Caki2 (cell line): ENCODE data around the gene GPM6B. TPM values are rescaled to one million over a fixed set of nuclear protein-coding genes. Genes with fewer than 3 reads are reported as not detected.
A peak's percentile ranks its signal among the peaks of the same experiment; 100 is the strongest.
"Not testable (repeated sequence)": the region's sequence is repeated elsewhere in the genome, so short reads cannot be mapped to it uniquely, and the experiment has no call there.

Experiments used
- DNase-seq: peaks from one replicate; pipeline ENCODE4 v3.0.0-alpha.2; 2015; ENCODE audit warnings: low read depth
- in situ Hi-C: cut with HindIII; loops from 2 replicates; pipeline ENCODE4 v1.10.0; 2016; ENCODE audit warnings: low sequenced_read_pairs, low pct_unique_long_range_greater_than_20kb, mixed read lengths
- total RNA-seq: library from RNA; depleted of rRNA; stranded (reverse); fragments of >200 nt; shearing (Covaris generic); gene quantifications from 2 replicates; pipeline ENCODE4 v1.2.3, GENCODE V29; 2014; ENCODE audit warnings: low replicate concordance; rRNA removed

Gene GPM6B
- total RNA-seq, 1 experiment from 2014 or later, result not detected

DNA sequence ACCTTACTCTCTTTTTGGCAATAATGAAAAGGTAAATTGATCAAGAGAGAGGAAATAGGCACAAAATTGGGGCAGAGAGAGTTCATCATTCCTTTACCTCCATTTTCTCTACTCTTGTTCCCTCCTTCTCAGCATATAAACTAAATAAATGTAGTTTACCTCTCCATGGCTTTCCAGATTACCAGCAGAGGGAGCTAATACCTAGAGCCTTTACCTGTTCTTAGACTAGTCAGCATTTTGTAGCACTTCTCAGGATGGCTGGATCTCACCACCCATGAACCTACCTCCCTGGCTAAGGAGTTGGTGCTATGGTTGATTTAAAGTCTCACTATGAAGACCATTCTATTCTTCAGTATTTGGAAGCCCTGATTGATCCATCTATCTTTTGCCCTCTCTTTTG, 66.7 kb downstream of the GPM6B start:
- DNase-seq, result peak; percentile 46
- in situ Hi-C loops, result no loop called here

- in situ Hi-C loops, result no loop called here
- DNase-seq, result no peak
These were observed 68.4 kb downstream of the GPM6B start for GRCh38 chrX:13748486-13748885.

- DNase-seq, result peak; percentile 25
- in situ Hi-C loops, result no loop called here
These were observed 69.1 kb downstream of the GPM6B start for GRCh38 chrX:13747836-13748235.

- in situ Hi-C loops, result no loop called here
- no peak for DNase-seq
These were observed 74.3 kb downstream of the GPM6B start for GRCh38 chrX:13742397-13743176.

DNA sequence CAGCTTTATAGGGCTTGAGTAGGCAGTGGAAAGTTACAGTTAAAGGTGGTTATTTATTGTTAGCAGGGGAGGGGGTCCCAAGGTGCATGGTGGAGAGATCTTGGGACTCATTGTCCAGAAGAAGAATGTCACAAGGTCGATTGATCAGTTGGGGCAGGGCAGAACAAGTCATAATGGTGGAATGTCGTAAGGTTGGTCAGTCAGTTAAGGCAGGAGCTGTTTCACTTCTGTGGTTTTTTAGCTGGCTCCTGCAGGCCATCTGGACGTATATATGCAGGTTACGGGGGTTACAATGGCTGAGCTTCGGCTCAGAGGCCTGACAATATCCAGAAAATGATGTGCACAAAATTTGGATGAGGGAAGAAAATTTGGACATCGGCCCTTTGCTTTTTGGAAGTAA, 75.2 kb downstream of the GPM6B start:
- in situ Hi-C loops, result no loop called here

DNA sequence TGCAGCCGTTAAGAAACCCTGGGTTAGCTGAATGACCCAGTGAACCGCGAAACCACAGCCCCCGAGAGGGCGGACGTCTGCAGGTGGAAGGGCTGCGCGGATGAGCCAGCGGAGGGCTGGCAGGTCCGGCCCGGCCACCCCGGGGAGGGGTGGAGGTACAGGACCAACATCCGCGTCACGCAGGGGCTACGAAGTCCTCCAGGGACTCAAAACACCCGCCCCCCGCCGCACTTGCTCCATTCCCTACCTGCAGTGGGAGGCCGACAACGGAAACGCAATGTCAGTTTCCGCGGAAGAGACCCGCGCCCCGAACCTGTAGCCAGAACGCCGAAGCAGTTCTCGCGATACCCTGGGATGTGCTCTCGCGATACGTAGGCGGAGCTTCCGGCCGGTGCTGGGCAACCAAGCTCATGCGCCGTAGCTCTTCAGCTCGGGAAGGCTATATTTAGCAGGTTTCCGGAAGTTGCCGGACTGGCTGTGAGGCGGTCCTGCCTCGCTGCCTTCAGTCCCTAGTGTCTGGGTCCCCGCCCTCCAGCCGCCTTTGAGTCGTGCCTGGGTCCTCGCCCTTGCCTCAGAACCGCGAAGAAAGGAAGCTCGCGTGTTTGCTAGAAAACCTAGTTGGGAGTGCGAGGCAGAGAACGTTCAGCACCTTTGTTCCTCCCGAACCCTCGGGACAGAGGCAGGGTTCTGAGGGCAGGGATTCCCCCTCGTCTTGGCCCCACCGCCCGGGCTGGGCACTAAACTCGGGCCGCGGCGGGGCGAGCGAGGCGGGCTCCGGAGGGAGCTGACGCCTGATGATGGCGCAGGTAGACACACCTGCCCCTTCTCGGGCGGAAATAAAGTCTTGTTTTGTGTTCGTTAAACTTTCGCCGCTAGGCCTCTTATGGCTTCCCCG, 82.4 kb downstream of the GPM6B start, which contains the start of the genes OFD1 and TRAPPC2:
Gene OFD1 (plus strand): TSS at position 471 of the 895 bp plus-strand sequence. CDS start 324 bp downstream, at position 795.
Gene TRAPPC2 (minus strand): TSS at position 343 of the 895 bp plus-strand sequence. CDS start 14,657 bp downstream, outside the sequence.
- in situ Hi-C loops, result no loop called here
- DNase-seq, result peak; percentile 85

More for the DNA sequence above, 75.2 kb downstream of the GPM6B start:
- DNase-seq, result no peak

- no peak for DNase-seq
- in situ Hi-C loops, result no loop called here
These were observed 83.4 kb downstream of the GPM6B start for GRCh38 chrX:13733506-13733905.

GRCh38 chrX:13732246-13733067, 84.4 kb downstream of the GPM6B start:
- in situ Hi-C loops, result no loop called here
- DNase-seq, result no peak

GRCh38 chrX:13730523-13730922, 86.4 kb downstream of the GPM6B start:
- DNase-seq, in situ Hi-C loops: not testable (repeated sequence)

DNA sequence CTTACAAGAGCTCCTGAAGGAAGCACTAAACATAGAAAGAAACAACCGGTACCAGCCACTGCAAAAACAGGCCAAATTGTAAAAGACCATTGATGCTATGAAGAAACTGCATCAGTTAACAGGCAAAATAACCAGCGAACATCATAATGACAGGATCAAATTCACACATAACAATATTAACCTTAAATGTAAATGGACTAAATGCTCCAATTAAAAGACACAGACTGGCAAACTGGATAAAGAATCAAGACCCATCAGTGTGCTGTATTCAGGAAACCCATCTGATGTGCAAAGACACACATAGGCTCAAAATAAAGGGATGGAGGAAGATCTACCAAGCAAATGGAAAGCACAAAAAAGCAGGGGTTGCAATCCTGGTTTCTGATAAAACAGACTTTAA, 90.3 kb downstream of the GPM6B start:
- in situ Hi-C loops, DNase-seq: not testable (repeated sequence)

DNA sequence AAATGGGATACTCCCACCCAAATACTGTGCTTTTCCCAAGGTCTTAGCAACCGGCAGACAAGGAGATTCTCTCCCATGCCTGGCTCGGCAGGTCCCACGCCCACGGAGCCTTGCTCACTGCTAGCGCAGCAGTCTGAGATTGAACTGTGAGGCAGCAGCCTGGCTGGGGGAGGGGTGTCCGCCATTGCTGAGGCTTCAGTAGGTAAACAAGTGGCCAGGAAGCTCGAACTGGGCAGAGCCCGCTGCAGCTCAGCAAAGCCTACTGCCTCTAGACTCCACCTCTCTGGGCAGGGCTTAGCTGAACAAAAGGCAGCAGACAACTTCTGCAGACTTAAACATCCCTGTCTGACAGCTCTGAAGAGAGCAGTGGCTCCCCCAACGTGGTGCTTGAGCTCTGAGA, 92.0 kb downstream of the GPM6B start:
- in situ Hi-C loops, DNase-seq: not testable (repeated sequence)

DNA sequence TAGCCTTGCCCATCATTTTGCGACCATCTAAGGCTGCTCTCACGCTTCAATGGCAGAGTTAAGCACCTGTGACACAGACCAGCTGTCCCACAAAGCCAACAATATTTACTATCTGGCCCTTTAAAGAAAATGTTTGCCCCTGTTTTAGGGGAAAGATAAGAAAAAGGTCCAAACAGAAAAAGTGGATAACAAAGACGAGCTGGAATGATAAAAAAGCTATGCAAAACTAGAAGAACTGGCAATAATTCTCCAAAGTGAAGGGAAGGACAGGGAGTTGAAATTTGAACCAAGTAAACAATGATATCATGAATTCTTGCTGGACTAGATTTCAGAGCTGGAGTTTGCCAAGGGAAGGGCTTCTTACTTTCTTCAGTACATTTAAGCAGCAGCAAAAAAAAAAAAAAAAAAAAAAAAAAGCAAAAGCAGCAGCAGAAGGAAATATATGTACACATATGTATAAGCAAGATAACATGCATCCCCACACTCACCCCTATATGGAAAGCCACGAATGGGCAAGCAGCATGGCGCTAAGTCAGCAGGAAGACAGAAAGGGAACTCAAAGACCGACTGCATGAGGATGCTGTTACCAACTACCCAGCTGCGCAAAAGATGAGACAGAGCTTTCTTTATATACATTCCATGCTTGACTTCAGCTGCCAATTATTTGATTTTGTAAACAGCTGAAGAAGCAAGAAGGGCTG, 94.9 kb downstream of the GPM6B start:
- in situ Hi-C loops, result no loop called here
- no peak for DNase-seq

DNA sequence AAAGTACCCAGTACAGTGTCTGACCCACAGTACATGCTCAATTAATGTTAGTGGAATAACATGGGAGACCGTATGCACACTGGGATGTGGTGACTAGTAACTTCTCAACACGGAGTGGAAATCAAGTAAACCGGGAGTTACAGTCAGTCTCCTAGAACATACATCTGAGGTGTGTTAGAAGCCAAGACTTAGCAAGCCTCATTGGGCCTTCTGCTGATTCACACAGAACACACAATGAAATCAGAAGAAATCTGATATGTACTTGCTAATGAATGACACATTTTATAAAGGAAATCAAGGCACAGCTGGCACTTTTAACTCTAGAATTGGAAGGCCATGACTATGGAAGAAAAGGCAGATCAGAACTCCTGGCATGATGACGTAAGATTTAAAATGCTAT, 95.5 kb downstream of the GPM6B start:
- no peak for DNase-seq
- in situ Hi-C loops, result no loop called here

Other genes with a start within 250 kb of the GPM6B start
- not detected in 2 replicates for gene EGFL6, start 247.5 kb downstream of the GPM6B start, total RNA-seq
- gene TCEANC, start 164.0 kb downstream of the GPM6B start, total RNA-seq, result 4.1 and 11.2 TPM in 2 replicates
- gene RAB9A, start 128.0 kb downstream of the GPM6B start, total RNA-seq, result 100 and 135 TPM in 2 replicates
- 20.4 and 22.5 TPM in 2 replicates for gene TRAPPC2, start 82.5 kb downstream of the GPM6B start, total RNA-seq
- gene OFD1, start 82.3 kb downstream of the GPM6B start, total RNA-seq, result 15.5 TPM in 2 replicates
- 9.5 and 18.7 TPM in 2 replicates for gene GEMIN8, start 212.8 kb upstream of the GPM6B start, total RNA-seq